Activated T-cell treated with anti-CD3 and anti-CD28 coated beads, Interleukin-2, amount 50 U/mL, for 24 hours (primary cell): ENCODE data around the gene MEF2A.

Source experiments
- DNase-seq: peaks from one replicate; pipeline ENCODE4 v3.0.0-alpha.2; 2020
- H3K27ac Mint-ChIP-seq: 2 replicates; pipeline ENCODE4 v1.8.0; 2020; ENCODE audit warnings: mild to moderate bottlenecking, mixed read lengths
- H3K27me3 Mint-ChIP-seq: 2 replicates; pipeline ENCODE4 v1.8.0; 2020; ENCODE audit warnings: mixed read lengths
- H3K36me3 Mint-ChIP-seq: 2 replicates; pipeline ENCODE4 v1.8.0; 2020; ENCODE audit warnings: low read depth, mixed read lengths
- H3K4me1 Mint-ChIP-seq: 2 replicates; pipeline ENCODE4 v1.8.0; 2020; ENCODE audit warnings: low read depth, mixed read lengths
- H3K4me3 Mint-ChIP-seq: 2 replicates; pipeline ENCODE4 v1.8.0; 2020; ENCODE audit warnings: mild to moderate bottlenecking, moderate library complexity, mixed read lengths
- H3K9me3 Mint-ChIP-seq: 2 replicates; pipeline ENCODE4 v1.8.0; 2020; ENCODE audit warnings: mixed read lengths

Gene MEF2A

DNA sequence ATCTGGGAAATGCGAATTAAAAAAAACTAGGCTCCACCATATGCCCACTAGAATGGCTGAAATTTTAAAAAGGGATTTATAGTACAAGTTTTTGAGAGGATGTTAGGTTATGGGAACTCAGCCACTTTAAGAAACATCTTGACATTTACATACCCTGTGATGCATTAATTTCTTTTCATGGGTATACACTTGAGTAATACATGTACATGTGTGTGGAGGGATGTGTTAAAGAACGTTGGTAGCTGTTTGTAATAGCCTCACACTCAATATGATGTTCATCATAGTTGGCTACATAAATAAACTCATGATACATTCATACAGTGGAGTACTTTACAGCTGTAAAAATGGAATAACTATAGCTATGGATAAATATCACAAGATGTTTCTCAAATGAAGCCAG lies 40.9 kb downstream of the MEF2A start:
- Mint-ChIP-seq H3K36me3 (peaks cover 34% of the 10 kb centered on the region), H3K27me3 (no peaks in the 10 kb centered on the region), H3K4me1 (peaks cover 65% of the 10 kb centered on the region), H3K9me3 (no peaks in the 10 kb centered on the region), H3K4me3 (no peak overlapping the region), H3K27ac (peak overlapping the region; percentile 85)
- DNase-seq, result no peak

DNA sequence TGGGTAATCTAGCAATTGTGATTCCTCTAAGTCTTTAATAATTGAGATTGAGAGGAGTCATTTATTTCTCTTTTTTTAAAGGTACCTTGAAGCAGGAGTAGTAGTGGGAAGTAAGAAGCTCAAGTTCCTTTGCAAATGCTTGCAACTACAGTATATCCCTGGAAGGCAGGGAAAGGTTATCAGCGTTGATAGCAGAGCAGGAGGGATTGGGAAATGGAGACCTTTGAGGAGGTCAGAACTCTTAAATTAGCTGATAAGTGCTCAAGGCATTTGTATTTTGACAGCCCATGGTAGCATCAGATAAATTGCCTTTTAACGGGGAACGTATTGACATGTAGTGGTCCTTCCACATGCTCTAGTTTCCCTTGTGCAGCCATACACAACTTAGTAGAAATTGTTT lies 47.7 kb downstream of the MEF2A start:
- no peak overlapping the region for H3K27ac Mint-ChIP-seq
- peaks cover 1% of the 10 kb centered on the region for H3K36me3 Mint-ChIP-seq
- peaks cover 58% of the 10 kb centered on the region for H3K4me1 Mint-ChIP-seq
- H3K27me3 Mint-ChIP-seq, result no peaks in the 10 kb centered on the region
- no peak overlapping the region for H3K4me3 Mint-ChIP-seq
- no peaks in the 10 kb centered on the region for H3K9me3 Mint-ChIP-seq
- DNase-seq, result no peak

DNA sequence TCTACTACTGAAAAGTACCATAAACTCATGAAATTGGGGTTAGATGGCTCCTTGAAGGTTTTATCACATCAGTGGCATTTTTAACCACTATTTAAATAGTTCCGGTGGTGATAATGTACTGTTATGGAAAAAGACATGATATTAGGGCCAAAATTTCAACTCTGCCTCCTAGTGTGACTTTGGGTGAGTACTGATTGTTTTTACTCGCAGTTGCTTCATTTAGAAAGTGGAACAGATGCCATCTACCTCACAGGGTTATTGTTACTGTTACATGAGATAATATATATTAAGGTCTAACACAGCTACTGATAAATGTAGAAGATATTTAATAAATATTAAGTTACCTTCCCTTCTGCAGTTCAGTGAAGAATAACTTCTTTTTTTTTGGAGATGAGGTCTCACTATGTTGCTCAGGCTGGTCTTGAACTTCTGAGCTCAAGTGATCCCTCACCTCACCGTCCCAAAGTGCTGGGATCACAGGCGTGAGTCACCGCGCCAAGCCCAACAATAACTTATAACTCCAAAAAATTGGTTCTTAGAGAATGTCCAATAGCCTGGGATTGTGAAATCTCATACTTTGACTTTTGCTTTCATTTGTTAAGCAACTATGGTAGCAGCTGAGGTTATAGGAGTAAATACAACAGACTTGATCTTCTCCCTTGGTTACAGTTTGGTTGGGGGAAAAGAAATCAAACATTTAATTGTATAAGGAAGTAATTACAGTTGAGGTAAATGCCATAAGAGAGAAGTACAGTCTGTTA lies 48.3 kb downstream of the MEF2A start:
- no peaks in the 10 kb centered on the region for H3K9me3 Mint-ChIP-seq
- H3K4me3 Mint-ChIP-seq, result no peak overlapping the region
- H3K27me3 Mint-ChIP-seq, result no peaks in the 10 kb centered on the region
- H3K27ac Mint-ChIP-seq, result peak overlapping the region; percentile 6
- no peak for DNase-seq
- peaks cover 58% of the 10 kb centered on the region for H3K4me1 Mint-ChIP-seq
- no peaks in the 10 kb centered on the region for H3K36me3 Mint-ChIP-seq

DNA sequence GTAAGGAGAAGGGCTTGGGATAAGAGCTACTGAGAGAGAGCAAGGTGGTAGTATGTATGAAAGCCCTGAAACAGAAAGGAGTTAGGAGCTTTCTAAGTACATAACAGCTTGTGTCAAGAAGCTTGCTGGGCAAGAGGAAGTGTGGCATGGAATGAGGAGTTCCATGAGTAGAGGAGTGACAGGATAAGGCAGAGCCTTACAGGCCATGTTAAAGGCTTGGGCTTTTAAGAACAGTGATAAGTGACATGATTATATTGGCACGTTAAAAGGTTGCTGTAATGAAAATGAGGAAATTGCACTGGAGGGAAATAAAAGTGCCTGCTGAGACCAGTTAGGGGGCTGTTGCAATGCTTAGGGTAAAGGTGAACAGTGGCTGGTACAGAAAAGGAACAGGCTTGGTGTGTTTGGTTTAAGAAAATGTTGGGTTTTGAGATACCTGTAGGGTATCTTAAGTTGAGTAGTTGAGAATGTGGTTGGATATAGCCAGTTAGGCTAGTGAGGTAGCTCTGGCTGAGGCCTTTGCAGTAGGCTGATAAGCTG lies 49.0 kb downstream of the MEF2A start:
- Mint-ChIP-seq H3K9me3 (no peaks in the 10 kb centered on the region), H3K27me3 (no peaks in the 10 kb centered on the region), H3K4me3 (no peak overlapping the region), H3K36me3 (no peaks in the 10 kb centered on the region), H3K4me1 (peaks cover 65% of the 10 kb centered on the region), H3K27ac (peak overlapping the region; percentile 6)
- DNase-seq, result no peak

DNA sequence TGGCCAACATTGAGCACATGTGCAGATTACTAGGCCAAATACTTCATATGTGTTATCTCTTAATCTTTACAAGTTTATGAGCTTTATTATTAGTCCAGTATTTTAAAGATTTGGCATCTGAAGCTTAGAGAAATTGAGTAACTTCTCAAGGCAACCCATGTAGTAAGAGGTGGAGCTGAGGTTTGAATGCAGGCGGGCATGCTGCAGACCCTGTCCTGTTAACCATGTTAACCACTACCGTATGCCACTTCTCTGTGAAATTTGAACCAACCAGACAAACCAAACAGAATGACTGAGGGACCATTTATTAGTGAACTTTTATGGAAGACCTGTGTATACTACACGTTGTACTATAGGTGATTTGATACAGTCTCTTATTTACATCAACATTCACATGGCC lies 49.7 kb downstream of the MEF2A start:
- Mint-ChIP-seq H3K9me3 (no peaks in the 10 kb centered on the region), H3K4me1 (peaks cover 69% of the 10 kb centered on the region), H3K27ac (no peak overlapping the region), H3K36me3 (no peaks in the 10 kb centered on the region), H3K4me3 (no peak overlapping the region), H3K27me3 (no peaks in the 10 kb centered on the region)
- no peak for DNase-seq

DNA sequence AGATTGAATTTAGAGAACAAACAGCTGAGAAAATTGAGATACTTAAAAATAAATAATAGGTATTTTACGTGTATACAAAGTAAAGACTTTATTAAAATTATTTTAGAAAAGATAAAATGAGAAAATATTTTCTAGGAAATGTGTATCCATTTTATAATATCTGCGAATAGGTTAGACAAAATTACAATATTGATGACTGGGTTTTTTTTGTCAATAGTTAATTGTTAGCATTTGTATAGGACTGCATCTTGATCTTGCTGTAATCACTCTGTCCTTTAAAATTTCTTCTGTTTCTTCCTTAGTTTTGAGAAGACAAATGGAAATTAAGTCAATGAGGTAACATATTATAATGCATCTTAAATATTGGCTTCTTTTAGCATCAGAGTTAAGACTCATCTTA lies 50.3 kb downstream of the MEF2A start:
- H3K4me3 Mint-ChIP-seq, result no peak overlapping the region
- H3K36me3 Mint-ChIP-seq, result peaks cover 2% of the 10 kb centered on the region
- DNase-seq, result no peak
- H3K4me1 Mint-ChIP-seq, result peaks cover 67% of the 10 kb centered on the region
- H3K27ac Mint-ChIP-seq, result no peak overlapping the region
- no peaks in the 10 kb centered on the region for H3K9me3 Mint-ChIP-seq
- no peaks in the 10 kb centered on the region for H3K27me3 Mint-ChIP-seq

DNA sequence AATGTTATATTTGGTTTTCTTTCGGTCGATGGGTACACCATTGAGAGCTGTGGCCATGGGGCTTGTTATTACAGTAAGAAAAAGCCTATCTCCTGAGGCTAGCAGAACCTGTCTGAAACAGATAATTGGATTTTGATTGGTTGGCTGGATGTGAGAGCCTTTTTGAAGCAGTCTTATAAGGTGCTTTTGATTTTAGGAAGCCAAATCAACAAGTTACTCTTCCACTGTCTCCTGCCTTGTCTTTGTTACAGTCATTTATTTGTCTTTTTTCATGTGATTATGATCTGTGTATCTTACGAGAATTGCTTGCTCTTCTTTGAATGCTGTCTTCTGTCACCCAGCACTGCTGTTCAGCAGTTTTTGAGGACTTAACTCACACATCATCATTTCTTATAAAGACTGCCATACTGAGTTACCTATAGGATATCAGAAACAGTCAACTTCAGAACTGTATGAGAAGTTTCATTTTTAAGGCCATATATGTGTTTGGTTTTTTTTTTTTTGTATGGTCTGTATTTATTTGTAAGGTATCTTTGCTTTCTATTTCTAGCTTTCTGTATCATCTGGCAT lies 51.1 kb downstream of the MEF2A start:
- peak overlapping the region; percentile 37 for H3K27ac Mint-ChIP-seq
- H3K4me3 Mint-ChIP-seq, result no peak overlapping the region
- no peaks in the 10 kb centered on the region for H3K9me3 Mint-ChIP-seq
- no peak for DNase-seq
- H3K27me3 Mint-ChIP-seq, result no peaks in the 10 kb centered on the region
- peaks cover 64% of the 10 kb centered on the region for H3K4me1 Mint-ChIP-seq
- peaks cover 8% of the 10 kb centered on the region for H3K36me3 Mint-ChIP-seq

DNA sequence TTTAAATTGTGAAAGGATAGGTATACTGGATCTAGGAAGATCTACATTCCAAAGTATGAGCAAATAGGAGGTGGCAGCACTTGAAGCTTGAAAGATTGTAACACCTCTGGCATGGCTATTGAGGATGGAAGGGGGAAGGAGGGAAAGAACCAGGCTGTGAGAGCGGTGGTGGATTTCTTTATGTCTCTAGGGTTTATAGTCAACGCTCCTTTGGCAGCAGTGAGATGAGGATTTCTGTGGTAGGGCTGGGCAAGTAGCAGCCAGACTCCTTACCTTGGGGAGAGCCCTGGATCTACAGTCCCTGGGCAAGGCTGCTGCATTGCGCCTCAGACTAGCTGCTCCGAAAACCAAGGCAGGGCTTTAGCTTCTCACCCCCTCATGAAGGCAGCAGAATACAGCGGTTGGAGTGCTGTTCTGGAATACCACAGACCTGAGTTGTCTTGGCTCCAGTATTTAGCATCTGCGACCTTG lies 53.2 kb downstream of the MEF2A start:
- Mint-ChIP-seq H3K4me3 (no peak overlapping the region), H3K9me3 (peaks cover 4% of the 10 kb centered on the region), H3K4me1 (peaks cover 50% of the 10 kb centered on the region), H3K36me3 (peaks cover 13% of the 10 kb centered on the region), H3K27me3 (no peaks in the 10 kb centered on the region), H3K27ac (peak overlapping the region; percentile 42)
- DNase-seq, result no peak

DNA sequence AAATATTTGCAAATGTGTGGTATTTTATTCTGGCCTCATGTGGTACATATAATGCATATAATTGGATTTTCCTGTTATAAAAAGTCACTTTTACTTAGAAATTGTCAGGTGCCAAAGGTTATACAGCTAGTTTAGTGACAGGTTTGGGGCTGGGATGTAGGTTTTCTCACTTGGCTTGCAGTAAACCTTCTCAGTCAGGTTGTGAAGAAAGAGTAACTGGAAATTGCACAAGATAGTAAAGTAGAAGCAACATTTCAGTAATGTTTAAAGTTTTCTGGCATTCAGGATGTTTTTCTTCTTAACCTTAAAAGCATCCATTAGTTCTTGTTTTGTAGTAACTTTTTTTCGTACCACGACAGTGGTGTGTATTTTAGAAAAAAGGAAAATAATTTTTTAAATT lies 53.9 kb downstream of the MEF2A start:
- H3K36me3 Mint-ChIP-seq, result peaks cover 19% of the 10 kb centered on the region
- DNase-seq, result no peak
- H3K4me3 Mint-ChIP-seq, result no peak overlapping the region
- H3K27me3 Mint-ChIP-seq, result no peaks in the 10 kb centered on the region
- H3K4me1 Mint-ChIP-seq, result peaks cover 47% of the 10 kb centered on the region
- peaks cover 4% of the 10 kb centered on the region for H3K9me3 Mint-ChIP-seq
- H3K27ac Mint-ChIP-seq, result no peak overlapping the region

DNA sequence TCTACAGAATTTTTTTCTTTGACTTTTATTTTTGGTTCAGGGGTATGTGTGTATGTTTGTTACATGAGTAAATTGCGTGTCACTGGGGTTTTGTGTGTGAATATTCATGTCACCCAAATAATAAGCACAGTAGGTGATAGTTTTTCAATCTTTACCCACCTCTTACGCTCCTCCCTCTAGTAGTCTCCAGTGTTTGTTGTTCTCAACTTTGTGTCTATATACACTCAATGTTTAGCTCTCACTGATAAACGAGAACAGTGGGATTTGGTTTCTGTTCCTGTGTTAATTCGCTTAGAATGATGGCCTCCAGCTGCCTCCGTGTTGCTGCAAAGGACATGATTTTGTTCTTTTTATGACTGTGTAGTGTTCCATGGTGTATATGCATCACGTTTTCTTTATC lies 54.4 kb downstream of the MEF2A start:
- Mint-ChIP-seq H3K27me3 (no peaks in the 10 kb centered on the region), H3K9me3 (peaks cover 9% of the 10 kb centered on the region), H3K27ac (no peak overlapping the region), H3K36me3 (peaks cover 24% of the 10 kb centered on the region), H3K4me1 (peaks cover 45% of the 10 kb centered on the region), H3K4me3 (no peak overlapping the region)
- no peak for DNase-seq

DNA sequence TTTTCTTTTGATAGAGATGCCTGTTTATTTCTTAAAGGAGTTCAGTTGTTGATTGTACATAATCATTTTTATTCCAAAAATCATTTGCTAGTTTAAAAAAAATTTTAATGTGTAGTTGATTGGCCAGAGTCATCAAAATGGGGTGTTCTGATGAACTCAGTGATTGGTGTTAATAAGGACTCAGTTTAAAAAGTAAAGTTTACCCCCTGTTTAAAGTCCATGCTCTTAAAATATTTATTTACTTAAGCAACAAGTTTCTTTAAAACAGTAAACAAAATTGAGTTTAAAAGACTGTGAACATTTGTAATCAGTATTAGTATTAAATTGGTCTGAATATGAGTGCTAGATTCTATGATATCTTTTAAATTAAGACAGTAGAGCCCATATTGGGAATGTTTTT lies 56.0 kb downstream of the MEF2A start:
- Mint-ChIP-seq H3K36me3 (peaks cover 31% of the 10 kb centered on the region), H3K27me3 (no peaks in the 10 kb centered on the region), H3K27ac (no peak overlapping the region), H3K9me3 (peaks cover 14% of the 10 kb centered on the region), H3K4me3 (no peak overlapping the region), H3K4me1 (peaks cover 49% of the 10 kb centered on the region)
- DNase-seq, result no peak

DNA sequence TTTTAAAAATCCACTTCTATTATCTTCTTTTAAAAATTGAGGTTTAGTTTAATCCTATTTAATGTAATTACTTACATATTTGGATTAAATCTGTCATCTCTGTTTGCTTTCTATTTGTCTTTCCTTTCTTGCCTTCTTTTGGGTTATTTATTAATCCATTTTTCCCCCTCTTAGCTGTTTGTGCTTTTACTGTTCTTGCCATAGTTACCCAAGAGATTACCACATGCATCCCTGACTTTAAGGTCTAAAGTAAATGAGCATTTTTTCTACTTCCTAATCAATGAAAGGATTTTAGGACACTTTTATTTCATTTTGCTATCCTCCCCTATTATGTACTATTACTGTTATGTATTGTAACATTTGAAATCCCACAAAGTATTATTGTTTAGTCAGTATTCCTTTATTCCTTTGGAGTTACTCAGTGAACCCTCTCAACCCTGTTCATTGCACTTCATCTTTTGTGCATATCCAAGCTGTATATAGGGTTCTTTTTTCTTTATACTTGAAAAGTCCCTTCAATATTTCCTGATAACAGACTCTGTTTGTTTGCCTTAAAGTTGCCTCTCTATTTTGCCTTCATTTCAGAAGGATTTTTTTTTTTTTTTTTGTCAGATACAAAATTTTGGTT lies 62.7 kb downstream of the MEF2A start:
- Mint-ChIP-seq H3K4me3 (no peak overlapping the region), H3K4me1 (peaks cover 57% of the 10 kb centered on the region), H3K9me3 (peaks cover 10% of the 10 kb centered on the region), H3K36me3 (peaks cover 45% of the 10 kb centered on the region), H3K27ac (no peak overlapping the region), H3K27me3 (no peaks in the 10 kb centered on the region)
- no peak for DNase-seq

DNA sequence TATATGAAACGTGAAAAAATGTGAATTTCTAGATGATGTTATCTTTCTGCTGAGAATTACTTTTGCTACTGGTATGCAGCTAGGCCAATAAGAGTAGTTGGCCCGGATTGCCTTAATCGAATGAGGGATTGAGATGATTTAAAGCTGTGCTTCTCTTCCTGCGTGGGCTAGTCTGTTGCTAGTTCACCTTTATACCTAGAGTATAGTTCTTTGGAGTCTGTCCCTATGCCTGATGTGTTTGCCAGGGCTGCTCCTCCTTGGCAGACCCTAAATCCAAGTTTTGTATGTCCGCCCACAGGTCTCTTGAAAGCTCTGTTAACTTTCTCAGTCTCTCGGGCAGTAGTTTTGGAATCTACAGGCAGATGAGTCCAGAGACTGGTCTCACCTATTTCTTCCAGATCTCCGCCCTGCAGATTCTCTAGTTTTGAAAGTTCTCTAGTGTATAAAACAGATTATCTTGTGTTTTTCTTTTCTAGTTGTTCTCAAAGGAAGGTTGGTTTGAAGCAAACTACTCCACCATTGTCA lies 64.9 kb downstream of the MEF2A start:
- no peak for DNase-seq
- no peak overlapping the region for H3K27ac Mint-ChIP-seq
- H3K4me1 Mint-ChIP-seq, result peaks cover 49% of the 10 kb centered on the region
- H3K27me3 Mint-ChIP-seq, result no peaks in the 10 kb centered on the region
- H3K9me3 Mint-ChIP-seq, result peaks cover 9% of the 10 kb centered on the region
- peaks cover 49% of the 10 kb centered on the region for H3K36me3 Mint-ChIP-seq
- H3K4me3 Mint-ChIP-seq, result no peak overlapping the region

DNA sequence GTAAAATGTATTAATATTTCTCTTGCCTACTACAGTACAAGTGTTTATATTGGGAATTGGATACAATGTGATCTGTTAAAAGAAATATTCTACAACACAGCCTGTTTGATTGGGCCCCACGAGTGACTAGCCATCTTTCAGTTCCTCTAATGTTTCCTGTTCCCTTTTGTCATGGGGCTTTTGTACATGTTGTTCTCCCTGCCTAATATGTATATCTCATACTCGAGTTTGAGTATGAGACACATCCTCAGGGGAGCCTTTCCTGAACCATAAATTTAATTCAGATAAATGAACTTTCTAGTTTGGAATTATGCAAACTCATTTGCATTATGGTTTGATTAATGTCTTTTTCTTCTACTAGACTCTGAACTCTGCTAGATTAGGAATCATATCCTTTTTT lies 65.5 kb downstream of the MEF2A start:
- Mint-ChIP-seq H3K36me3 (peaks cover 53% of the 10 kb centered on the region), H3K4me1 (peaks cover 48% of the 10 kb centered on the region), H3K4me3 (no peak overlapping the region), H3K27me3 (no peaks in the 10 kb centered on the region), H3K9me3 (peaks cover 11% of the 10 kb centered on the region), H3K27ac (peak overlapping the region; percentile 23)
- no peak for DNase-seq

DNA sequence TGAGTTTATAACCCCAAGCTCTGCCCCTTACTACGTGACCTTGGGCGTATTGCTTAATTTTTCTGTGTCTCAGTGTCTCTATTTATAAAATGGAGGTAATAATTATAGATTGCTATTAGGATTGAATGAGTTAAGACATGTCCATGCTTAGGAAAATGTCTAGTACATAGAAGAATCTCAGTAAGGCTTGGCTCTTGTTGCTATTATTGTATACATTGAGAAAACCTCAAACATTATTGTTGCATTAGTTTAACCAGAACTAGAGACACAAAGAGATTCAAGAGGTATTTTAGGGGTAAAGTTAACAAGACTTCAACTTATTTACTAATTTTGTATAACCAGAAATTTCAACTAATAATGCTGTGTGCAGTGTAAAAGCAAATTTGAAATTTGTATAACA lies 66.7 kb downstream of the MEF2A start:
- DNase-seq, result no peak
- Mint-ChIP-seq H3K4me3 (no peak overlapping the region), H3K36me3 (peaks cover 57% of the 10 kb centered on the region), H3K9me3 (peaks cover 11% of the 10 kb centered on the region), H3K27ac (no peak overlapping the region), H3K27me3 (no peaks in the 10 kb centered on the region), H3K4me1 (peaks cover 43% of the 10 kb centered on the region)
